ENCODE data around the gene IDS.

DNA sequence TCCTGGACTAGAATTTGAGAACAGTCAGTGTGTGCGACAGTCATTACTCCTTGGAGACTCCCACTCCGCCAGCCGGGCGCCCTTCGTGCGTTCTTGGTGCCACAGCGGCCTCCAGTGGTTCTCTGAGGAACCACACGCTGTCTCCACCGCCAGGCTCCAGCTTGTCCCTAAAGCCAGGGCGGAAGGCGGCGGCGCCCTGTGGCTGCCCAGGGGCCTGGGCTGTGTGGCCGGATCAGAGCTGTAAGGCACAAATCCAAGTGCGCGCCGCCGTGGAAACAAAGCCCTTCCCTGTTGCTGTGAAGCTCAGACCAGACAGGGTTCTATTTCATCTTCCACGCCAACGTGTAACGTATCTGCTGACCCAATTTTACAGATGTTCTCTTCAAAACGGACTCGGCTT, 34.2 kb downstream of the IDS start:
- TF ChIP-seq, protein P1, sequence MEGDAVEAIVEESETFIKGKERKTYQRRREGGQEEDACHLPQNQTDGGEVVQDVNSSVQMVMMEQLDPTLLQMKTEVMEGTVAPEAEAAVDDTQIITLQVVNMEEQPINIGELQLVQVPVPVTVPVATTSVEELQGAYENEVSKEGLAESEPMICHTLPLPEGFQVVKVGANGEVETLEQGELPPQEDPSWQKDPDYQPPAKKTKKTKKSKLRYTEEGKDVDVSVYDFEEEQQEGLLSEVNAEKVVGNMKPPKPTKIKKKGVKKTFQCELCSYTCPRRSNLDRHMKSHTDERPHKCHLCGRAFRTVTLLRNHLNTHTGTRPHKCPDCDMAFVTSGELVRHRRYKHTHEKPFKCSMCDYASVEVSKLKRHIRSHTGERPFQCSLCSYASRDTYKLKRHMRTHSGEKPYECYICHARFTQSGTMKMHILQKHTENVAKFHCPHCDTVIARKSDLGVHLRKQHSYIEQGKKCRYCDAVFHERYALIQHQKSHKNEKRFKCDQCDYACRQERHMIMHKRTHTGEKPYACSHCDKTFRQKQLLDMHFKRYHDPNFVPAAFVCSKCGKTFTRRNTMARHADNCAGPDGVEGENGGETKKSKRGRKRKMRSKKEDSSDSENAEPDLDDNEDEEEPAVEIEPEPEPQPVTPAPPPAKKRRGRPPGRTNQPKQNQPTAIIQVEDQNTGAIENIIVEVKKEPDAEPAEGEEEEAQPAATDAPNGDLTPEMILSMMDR (IDR thresholded peaks at IDR 0.05; ENCODE audit: extremely low read depth in 1 of 2, insufficient read depth in 1 of 2, low read depth in 1 of 2, low read length in 2 of 2) = peak; percentile 72 to 75
- TF ChIP-seq, protein P2, sequence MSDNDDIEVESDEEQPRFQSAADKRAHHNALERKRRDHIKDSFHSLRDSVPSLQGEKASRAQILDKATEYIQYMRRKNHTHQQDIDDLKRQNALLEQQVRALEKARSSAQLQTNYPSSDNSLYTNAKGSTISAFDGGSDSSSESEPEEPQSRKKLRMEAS (IDR thresholded peaks at IDR 0.05; ENCODE audit: insufficient read depth, insufficient read length) = no peak
- TF ChIP-seq POLR2A (IDR thresholded peaks at IDR 0.05; ENCODE audit: low read depth, low read length) (no peak), POLR2AphosphoS5 (IDR thresholded peaks at IDR 0.05; ENCODE audit: insufficient read depth, low read depth, low read length) (no peak), EZH2 (IDR thresholded peaks at IDR 0.05; ENCODE audit: borderline replicate concordance, low read depth, low read length, severe bottlenecking) (no peak), GATA2 (IDR thresholded peaks at IDR 0.05; ENCODE audit: insufficient read depth, insufficient read length, low read depth, low read length) (no peak)

Data from endothelial cell of umbilical vein (primary cell).